ENCODE data around the gene CRNKL1. TPM values are rescaled to one million over a fixed set of nuclear protein-coding genes. Genes with fewer than 3 reads are reported as not detected.

CRNKL1 gene
- total RNA-seq, 1 donor from 2014 or later = 24.9 TPM

- intact Hi-C loops (cut with DNase I) = no loop called here
- ATAC-seq (no peak), DNase-seq (ENCODE audit: low spot score) (no peak)
These were observed 18.8 kb upstream of the CRNKL1 start for GRCh38 chr20:20070871-20071726.

- intact Hi-C loops (cut with DNase I) = no loop called here
- DNase-seq (ENCODE audit: low spot score) (no peak), ATAC-seq (no peak)
These were observed 13.1 kb upstream of the CRNKL1 start for GRCh38 chr20:20065361-20065760.

DNA sequence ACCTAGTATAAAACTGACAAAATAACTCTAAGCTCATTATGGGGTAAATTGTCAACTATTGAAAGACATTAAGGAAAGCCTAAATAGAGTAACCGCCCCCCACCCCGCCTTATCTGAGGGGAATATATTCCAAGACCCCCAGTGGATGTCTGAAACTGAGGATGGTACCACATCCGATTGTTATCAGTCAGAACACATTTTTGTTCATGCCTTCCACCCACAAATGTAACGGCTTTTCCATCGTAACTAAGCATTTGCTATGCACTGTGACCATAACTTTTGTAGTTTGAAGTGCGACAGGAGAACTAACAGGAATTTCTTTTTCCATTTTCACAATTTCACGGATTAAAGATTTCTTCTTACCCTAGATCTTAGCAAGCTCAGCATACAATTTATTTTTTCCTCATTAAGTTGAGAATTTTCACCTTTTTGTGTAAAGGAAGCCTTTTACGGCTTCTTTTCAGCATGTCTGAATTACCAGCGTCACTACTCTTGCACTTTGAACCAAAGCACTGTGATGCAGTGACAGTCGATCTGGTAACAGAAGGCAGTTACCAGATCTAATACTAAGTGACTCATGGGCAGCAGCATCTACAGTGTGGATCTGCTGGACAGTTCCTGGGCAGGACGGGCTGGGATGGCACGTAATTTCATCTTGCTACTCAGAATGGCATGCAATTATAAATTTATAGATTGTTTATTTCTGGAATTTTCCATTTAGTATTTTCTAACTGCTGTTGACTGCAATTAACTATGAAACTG is 11.9 kb upstream of the CRNKL1 start:
- intact Hi-C loops (cut with DNase I) = no loop called here
- ATAC-seq (no peak), DNase-seq (ENCODE audit: low spot score) (no peak)

- no peak for DNase-seq (ENCODE audit: low spot score)
- no peak for ATAC-seq
- intact Hi-C loops (cut with DNase I) = no loop called here
These were observed 8.2 kb upstream of the CRNKL1 start for GRCh38 chr20:20060234-20060998.

- DNase-seq (ENCODE audit: low spot score) (no peak), ATAC-seq (no peak)
- intact Hi-C loops (cut with DNase I) = no loop called here
These were observed 546 bp downstream of the CRNKL1 start for GRCh38 chr20:20051767-20052073.

DNA sequence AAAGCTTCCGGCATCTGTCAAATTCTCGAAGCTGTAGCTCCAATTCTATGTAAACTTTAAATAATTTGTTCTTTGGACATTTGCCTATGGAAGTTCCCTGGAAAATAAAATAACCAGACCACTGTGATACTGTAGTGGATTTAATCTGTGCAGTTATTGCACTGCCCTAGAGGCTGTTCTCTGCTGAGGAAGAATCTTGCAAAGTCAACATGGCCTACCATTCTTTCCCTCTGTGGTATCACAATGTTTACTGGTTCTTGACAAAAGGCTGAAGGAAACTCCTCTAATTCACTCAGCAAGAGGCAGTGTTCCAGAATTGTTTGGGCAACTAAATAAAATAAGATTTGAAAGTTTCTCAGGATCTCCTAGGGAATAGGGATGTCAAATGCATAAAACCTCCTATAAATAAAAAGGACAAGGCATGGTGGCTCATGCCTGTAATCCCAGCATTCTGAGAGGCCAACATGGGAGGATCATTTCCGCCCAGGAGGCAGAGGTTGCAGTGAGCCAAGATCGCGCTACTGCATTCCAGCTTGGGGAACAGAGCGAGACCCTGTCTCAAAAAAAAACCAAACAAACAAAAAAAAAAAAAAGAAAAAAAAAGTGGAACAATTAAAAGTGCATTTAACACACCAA is 12.4 kb downstream of the CRNKL1 start:
- DNase-seq (ENCODE audit: low spot score) = no peak
- intact Hi-C loops (cut with DNase I) = no loop called here
- no peak for ATAC-seq

GRCh38 chr20:20038586-20038985 is 13.7 kb downstream of the CRNKL1 start:
- intact Hi-C loops (cut with DNase I) = no loop called here
- ATAC-seq (no peak), DNase-seq (ENCODE audit: low spot score) (no peak)

- ATAC-seq (no peak), DNase-seq (ENCODE audit: low spot score) (no peak)
- intact Hi-C loops (cut with DNase I) = no loop called here
These were observed 14.3 kb downstream of the CRNKL1 start for GRCh38 chr20:20037960-20038359.

DNA sequence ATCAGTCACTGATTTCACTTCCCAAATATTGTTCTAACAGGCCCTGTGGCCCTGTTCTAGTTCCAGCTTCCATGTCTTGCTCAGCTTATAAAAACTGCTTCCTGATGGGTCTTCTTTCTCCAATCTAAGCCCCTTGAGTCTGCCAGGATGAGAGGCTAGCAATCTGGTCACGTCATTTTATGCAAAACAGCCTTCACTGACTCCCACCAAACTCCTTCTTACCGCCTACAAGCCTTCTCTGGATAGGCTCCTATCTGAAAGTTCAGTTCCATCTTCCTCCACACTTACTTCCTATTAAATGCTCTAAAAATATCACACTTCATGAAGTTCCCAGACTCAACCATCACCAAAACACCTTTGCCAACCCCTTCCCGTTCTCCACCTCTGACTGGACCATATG is 15.5 kb downstream of the CRNKL1 start:
- intact Hi-C loops (cut with DNase I) = no loop called here
- ATAC-seq (no peak), DNase-seq (ENCODE audit: low spot score) (no peak)

DNA sequence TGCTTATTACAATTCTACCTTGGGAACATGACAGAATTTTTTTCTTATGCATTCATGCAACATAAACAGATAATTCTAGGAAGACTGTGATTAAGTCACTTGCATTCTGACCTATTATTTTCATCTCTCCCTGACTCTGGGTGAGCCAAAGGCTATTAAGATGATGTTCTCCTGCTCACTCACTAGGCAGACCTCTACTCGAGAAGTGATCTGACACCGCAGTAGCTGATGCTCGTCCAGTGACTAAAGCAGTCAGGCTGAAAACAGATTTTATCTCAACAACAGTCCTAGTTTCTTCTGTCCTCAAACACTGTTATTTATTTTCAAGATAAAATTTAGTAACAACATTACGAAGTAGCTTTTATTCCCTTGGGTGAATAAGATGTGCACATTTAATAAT is 17.8 kb downstream of the CRNKL1 start:
- DNase-seq (ENCODE audit: low spot score) (no peak), ATAC-seq (no peak)
- intact Hi-C loops (cut with DNase I) = no loop called here

DNA sequence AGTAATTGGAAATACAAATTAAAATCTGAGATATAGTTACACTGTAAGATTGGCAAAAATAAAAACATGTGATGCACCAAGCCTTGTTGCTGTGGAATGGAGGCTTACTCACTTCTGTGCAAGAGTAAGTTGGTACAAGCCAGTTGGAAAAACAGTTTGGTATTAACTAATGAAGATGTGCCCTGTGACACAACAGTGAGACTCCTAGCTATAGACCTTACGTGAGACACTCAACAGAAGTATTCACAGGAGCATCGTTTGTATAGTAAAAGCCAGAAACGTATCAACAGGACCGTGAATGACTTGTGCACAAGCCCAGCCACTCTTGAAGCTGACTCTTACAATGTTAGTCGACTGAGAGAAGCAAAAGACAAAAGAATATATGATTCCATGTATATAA is 20.5 kb downstream of the CRNKL1 start:
- intact Hi-C loops (cut with DNase I) = no loop called here
- DNase-seq (ENCODE audit: low spot score) (no peak), ATAC-seq (no peak)

GRCh38 chr20:20027284-20027683 is 25.0 kb downstream of the CRNKL1 start:
- no peak for DNase-seq (ENCODE audit: low spot score)
- intact Hi-C loops (cut with DNase I) = no loop called here
- ATAC-seq = no peak

- no peak for DNase-seq (ENCODE audit: low spot score)
- intact Hi-C loops (cut with DNase I) = no loop called here
- ATAC-seq = no peak
These were observed 27.3 kb downstream of the CRNKL1 start for GRCh38 chr20:20024942-20025341.

DNA sequence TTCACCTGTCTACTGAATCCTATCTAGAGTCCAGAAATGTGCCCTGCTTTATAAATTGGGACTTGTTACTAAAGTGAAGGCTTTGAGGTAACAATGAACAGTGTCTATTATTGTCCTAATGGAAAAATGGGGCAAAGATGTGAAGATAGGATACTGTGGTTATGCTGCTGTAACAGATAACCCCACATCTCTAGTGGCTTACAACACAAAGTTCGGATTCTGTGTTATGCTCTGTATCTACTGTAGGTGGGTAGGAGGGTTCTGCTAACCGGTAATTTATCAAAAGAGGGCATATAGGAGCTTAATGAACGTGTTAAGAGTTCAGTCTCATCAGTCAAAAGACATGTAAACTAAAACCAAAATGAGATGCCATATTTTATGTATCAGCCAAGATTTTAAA is 28.9 kb downstream of the CRNKL1 start:
- no peak for ATAC-seq
- no peak for DNase-seq (ENCODE audit: low spot score)
- intact Hi-C loops (cut with DNase I) = no loop called here

DNA sequence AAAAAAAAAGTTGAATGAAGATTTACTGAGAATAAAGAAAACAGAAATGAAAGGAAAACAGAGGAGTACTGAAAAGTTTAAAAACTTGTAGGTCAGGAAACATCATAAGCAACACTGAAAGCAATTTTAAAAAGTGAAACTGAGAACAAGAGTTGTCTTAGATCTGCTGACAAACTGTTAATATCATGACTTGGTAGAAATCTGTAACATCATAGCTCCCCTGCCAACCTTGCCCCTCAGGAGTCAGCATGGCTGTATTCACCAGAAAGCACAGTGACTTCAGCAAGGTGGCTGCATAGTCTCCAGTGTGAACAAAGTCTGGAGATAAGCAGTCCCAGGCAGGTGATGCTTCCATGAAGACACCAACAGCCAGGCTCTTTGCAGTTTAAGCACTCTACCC is 29.8 kb downstream of the CRNKL1 start:
- DNase-seq (ENCODE audit: low spot score) = no peak
- no peak for ATAC-seq
- intact Hi-C loops (cut with DNase I) = no loop called here

GRCh38 chr20:20021835-20022234 is 30.4 kb downstream of the CRNKL1 start:
- no peak for ATAC-seq
- no peak for DNase-seq (ENCODE audit: low spot score)
- intact Hi-C loops (cut with DNase I) = no loop called here

GRCh38 chr20:20020908-20021307 is 31.4 kb downstream of the CRNKL1 start:
- DNase-seq (ENCODE audit: low spot score) (no peak), ATAC-seq (no peak)
- intact Hi-C loops (cut with DNase I) = no loop called here

- no peak for DNase-seq (ENCODE audit: low spot score)
- no peak for ATAC-seq
- intact Hi-C loops (cut with DNase I) = no loop called here
These were observed 33.1 kb downstream of the CRNKL1 start for GRCh38 chr20:20019123-20019522.

DNA sequence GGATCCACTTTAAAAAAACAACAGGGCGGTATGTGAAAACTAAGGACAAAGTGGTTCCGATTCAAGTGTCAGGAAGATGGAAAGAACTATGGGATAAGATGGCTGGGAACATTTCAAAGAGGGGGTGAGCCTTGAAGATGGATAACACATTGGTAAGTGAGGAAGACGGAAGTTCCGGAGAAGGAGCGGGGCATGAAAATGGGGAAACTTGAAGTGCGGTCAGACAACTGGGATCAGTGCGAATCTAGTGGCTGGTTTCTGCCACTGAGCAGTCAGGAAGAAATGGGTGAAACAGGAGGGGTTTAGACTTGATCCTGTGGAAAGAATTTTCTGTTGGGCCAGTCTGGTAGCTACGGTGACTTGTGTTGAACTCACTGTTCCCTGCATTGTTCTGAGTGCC is 33.9 kb downstream of the CRNKL1 start:
- intact Hi-C loops (cut with DNase I) = no loop called here
- no peak for DNase-seq (ENCODE audit: low spot score)
- no peak for ATAC-seq

GRCh38 chr20:20017844-20018185 is 34.5 kb downstream of the CRNKL1 start:
- no peak for ATAC-seq
- intact Hi-C loops (cut with DNase I) = no loop called here

More at GRCh38 chr20:20017844-20018185, 34.5 kb downstream of the CRNKL1 start:
- no peak for DNase-seq (ENCODE audit: low spot score)
